Neural cell (in vitro differentiated cells): ENCODE results near the gene PDHA1. TPM values are rescaled to one million over a fixed set of nuclear protein-coding genes. Genes with fewer than 3 reads are reported as not detected.

ENCODE experiments used
- H2AFZ ChIP-seq: fragments of 200-600, 300-800 bp; sonication (generic), shearing (Covaris generic); 2 replicates; pipeline ENCODE4 v1.6.0; 2014; ENCODE audit warnings: low read depth, mild to moderate bottlenecking, antibody characterized with exemption, low read length, moderate library complexity
- H3F3A ChIP-seq: fragments of 200-600 bp; shearing (Covaris generic); 2 replicates; pipeline ENCODE4 v1.6.1; 2016; ENCODE audit warnings: mild to moderate bottlenecking, moderate library complexity, mixed read lengths, antibody characterized with exemption, low read length; ENCODE audit not compliant: insufficient read depth, poor library complexity, severe bottlenecking
- H3K27ac ChIP-seq: fragments of 200-600, 300-800 bp; sonication (generic), shearing (Covaris generic); 2 replicates; pipeline ENCODE4 v1.5.1; 2014; ENCODE audit warnings: mild to moderate bottlenecking, low read length, moderate library complexity
- H3K27me3 ChIP-seq: fragments of 300-800, 200-600 bp; sonication (generic), shearing (Covaris generic); 2 replicates; pipeline ENCODE4 v1.6.0; 2014; ENCODE audit warnings: mild to moderate bottlenecking, low read depth, low read length, moderate library complexity; ENCODE audit not compliant: insufficient read depth
- H3K36me3 ChIP-seq: fragments of 300-800, 200-600 bp; sonication (generic), shearing (Covaris generic); 2 replicates; pipeline ENCODE4 v1.5.1; 2014; ENCODE audit warnings: mild to moderate bottlenecking, antibody characterized with exemption, low read length, moderate library complexity; ENCODE audit not compliant: insufficient read depth
- H3K4me2 ChIP-seq: fragments of 300-800, 200-600 bp; sonication (generic), shearing (Covaris generic); 2 replicates; pipeline ENCODE4 v1.6.0; 2014; ENCODE audit warnings: mild to moderate bottlenecking, low read length
- H3K4me3 ChIP-seq: fragments of 300-800, 200-600 bp; sonication (generic), shearing (Covaris generic); 2 replicates; pipeline ENCODE4 v1.5.1; 2014; ENCODE audit warnings: mild to moderate bottlenecking, low read length, moderate library complexity
- H3K79me2 ChIP-seq: fragments of 200-600 bp; shearing (Covaris generic); replicated peaks from 2 replicates; pipeline ENCODE4 v1.6.0; 2014; ENCODE audit warnings: mild to moderate bottlenecking, low read length, moderate library complexity; ENCODE audit not compliant: insufficient read depth
- H3K9ac ChIP-seq: fragments of 300-800, 200-600 bp; sonication (generic), shearing (Covaris generic); 2 replicates; pipeline ENCODE4 v1.6.1; 2016; ENCODE audit warnings: mild to moderate bottlenecking, low read length, mixed read lengths
- H3K9me2 ChIP-seq: fragments of 200-600 bp; shearing (Covaris generic); 2 replicates; pipeline ENCODE4 v1.6.1; 2016; ENCODE audit warnings: mild to moderate bottlenecking, low read length, mixed read lengths; ENCODE audit not compliant: insufficient read depth
- H3K9me3 ChIP-seq: fragments of 200-600, 300-800 bp; sonication (generic), shearing (Covaris generic); 2 replicates; pipeline ENCODE4 v1.6.1; 2016; ENCODE audit warnings: mild to moderate bottlenecking, mixed run types, low read length, moderate library complexity, mixed read lengths
- H4K20me1 ChIP-seq: fragments of 200-600 bp; shearing (Covaris generic); 2 replicates; pipeline ENCODE4 v1.6.1; 2016; ENCODE audit warnings: mild to moderate bottlenecking, mixed run types; ENCODE audit not compliant: insufficient read depth
- EP300 ChIP-seq: fragments of 450-650 bp; conservative IDR thresholded peaks from 2 replicates; pipeline ENCODE4 v1.6.1; 2014; ENCODE audit warnings: antibody characterized with exemption, mild to moderate bottlenecking, moderate library complexity; ENCODE audit not compliant: poor library complexity, severe bottlenecking
- EZH2 ChIP-seq: fragments of 200-600, 300-800 bp; shearing (Covaris generic), sonication (generic); IDR thresholded peaks from 2 replicates; pipeline ENCODE4 v1.6.1; 2014; ENCODE audit warnings: antibody characterized with exemption, low read length, borderline replicate concordance, mild to moderate bottlenecking; ENCODE audit not compliant: insufficient read depth, poor library complexity, severe bottlenecking
- MXI1 ChIP-seq: fragments of 450-650 bp; conservative IDR thresholded peaks from 2 replicates; pipeline ENCODE4 v1.6.1; 2014; ENCODE audit warnings: antibody characterized with exemption, mild to moderate bottlenecking; ENCODE audit not compliant: poor library complexity, severe bottlenecking
- POLR2AphosphoS5 ChIP-seq: IDR thresholded peaks from 2 replicates; pipeline ENCODE4 v1.6.1; 2012
- RAD21 ChIP-seq: fragments of 450-650 bp; conservative IDR thresholded peaks from 2 replicates; pipeline ENCODE4 v1.6.1; 2014; ENCODE audit warnings: antibody characterized with exemption, mild to moderate bottlenecking, moderate library complexity
- SMC3 ChIP-seq: fragments of 450-650 bp; conservative IDR thresholded peaks from 2 replicates; pipeline ENCODE4 v1.6.1; 2014; ENCODE audit warnings: antibody characterized with exemption, mild to moderate bottlenecking, moderate library complexity; ENCODE audit not compliant: poor library complexity
- TAF1 ChIP-seq: IDR thresholded peaks from 2 replicates; pipeline ENCODE4 v1.6.1; 2012; ENCODE audit warnings: low read depth
- polyA plus RNA-seq: library from polyadenylated mRNA; depleted of rRNA; stranded (reverse); fragments of >200 nt; gene quantifications from 2 replicates; pipeline ENCODE4 v1.2.3, GENCODE V29; 2014
- TF ChIP-seq, protein P1 (sequence below): fragments of 450-650 bp; IDR thresholded peaks from 2 replicates; pipeline ENCODE4 v1.5.1; 2014; ENCODE audit warnings: antibody characterized with exemption, mild to moderate bottlenecking, moderate library complexity; ENCODE audit not compliant: poor library complexity, severe bottlenecking
- TF ChIP-seq, protein P2 (sequence below): IDR thresholded peaks from 2 replicates; pipeline ENCODE4 v1.6.1; 2012; ENCODE audit warnings: borderline replicate concordance

The PDHA1 gene
- polyA plus RNA-seq, 1 donor from 2014 or later, result 224 TPM

DNA sequence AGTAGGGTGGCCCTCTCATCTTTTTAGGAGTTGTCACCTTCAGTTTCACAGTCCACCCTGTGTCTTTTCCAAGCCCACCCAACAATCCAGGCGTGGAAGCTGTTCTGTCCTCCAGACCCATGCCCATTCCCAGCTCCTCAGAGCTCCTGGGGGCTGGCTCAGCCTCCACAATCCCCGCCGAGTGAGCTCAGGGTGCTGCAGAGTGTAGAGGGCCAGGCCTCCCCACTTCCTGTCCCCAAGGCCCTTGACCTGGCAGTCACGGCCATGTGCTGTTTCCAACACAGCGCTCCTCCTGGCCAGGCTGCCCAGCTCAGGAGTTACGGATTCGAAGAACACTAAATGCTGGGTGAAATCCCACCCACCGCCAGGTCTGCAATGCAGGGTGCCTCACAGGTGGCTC, 31.8 kb downstream of the PDHA1 start:
- Histone ChIP-seq H3K4me3 (no peak overlapping the region), H3K36me3 (no peaks in the 10 kb centered on the region), H4K20me1 (no peaks in the 10 kb centered on the region), H3K79me2 (no peaks in the 10 kb centered on the region), H3F3A (no peaks in the 10 kb centered on the region), H3K9me2 (no peaks in the 10 kb centered on the region), H3K27ac (no peak overlapping the region), H3K27me3 (no peaks in the 10 kb centered on the region), H2AFZ (no peak overlapping the region), H3K9ac (no peak overlapping the region), H3K9me3 (no peaks in the 10 kb centered on the region), H3K4me2 (no peak overlapping the region)
- no peak for TF ChIP-seq POLR2AphosphoS5
- no peak for TF ChIP-seq MXI1
- no peak for TF ChIP-seq SMC3
- TF ChIP-seq TAF1, result no peak
- no peak for TF ChIP-seq EZH2

DNA sequence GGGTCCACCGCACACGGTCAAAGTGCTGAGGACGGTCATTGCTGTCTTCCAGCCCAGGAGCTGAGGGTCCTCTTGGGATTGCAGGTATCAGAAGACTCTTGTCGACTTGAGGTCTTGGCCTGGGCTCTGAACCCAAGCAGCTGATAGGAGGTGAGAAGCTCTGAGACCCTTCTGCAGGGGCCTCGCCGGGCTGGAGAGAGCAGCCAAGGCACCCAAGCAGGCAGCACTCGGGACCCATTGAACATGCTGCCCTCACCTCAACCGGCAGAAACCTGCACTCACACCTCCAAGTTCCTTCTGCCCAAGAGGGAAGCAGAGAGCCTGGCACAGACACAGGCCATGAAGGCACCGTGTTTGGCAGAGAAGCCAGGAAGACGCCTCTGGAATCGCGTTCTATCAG, 34.1 kb downstream of the PDHA1 start:
- H2AFZ ChIP-seq, result no peak overlapping the region
- H3K4me3 ChIP-seq, result no peak overlapping the region
- no peak overlapping the region for H3K4me2 ChIP-seq
- no peaks in the 10 kb centered on the region for H3F3A ChIP-seq
- H3K36me3 ChIP-seq, result no peaks in the 10 kb centered on the region
- H3K79me2 ChIP-seq, result no peaks in the 10 kb centered on the region
- H3K9me3 ChIP-seq, result no peaks in the 10 kb centered on the region
- H3K9me2 ChIP-seq, result no peaks in the 10 kb centered on the region
- H4K20me1 ChIP-seq, result no peaks in the 10 kb centered on the region
- H3K27ac ChIP-seq, result no peak overlapping the region
- H3K9ac ChIP-seq, result no peak overlapping the region
- no peaks in the 10 kb centered on the region for H3K27me3 ChIP-seq
- TF ChIP-seq SMC3, result no peak
- TF ChIP-seq EP300, result no peak
- no peak for TF ChIP-seq RAD21
- no peak for TF ChIP-seq EZH2
- TF ChIP-seq TAF1, result no peak
- TF ChIP-seq POLR2AphosphoS5, result no peak
- TF ChIP-seq, protein P1, sequence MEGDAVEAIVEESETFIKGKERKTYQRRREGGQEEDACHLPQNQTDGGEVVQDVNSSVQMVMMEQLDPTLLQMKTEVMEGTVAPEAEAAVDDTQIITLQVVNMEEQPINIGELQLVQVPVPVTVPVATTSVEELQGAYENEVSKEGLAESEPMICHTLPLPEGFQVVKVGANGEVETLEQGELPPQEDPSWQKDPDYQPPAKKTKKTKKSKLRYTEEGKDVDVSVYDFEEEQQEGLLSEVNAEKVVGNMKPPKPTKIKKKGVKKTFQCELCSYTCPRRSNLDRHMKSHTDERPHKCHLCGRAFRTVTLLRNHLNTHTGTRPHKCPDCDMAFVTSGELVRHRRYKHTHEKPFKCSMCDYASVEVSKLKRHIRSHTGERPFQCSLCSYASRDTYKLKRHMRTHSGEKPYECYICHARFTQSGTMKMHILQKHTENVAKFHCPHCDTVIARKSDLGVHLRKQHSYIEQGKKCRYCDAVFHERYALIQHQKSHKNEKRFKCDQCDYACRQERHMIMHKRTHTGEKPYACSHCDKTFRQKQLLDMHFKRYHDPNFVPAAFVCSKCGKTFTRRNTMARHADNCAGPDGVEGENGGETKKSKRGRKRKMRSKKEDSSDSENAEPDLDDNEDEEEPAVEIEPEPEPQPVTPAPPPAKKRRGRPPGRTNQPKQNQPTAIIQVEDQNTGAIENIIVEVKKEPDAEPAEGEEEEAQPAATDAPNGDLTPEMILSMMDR, result no peak
- TF ChIP-seq, protein P2, sequence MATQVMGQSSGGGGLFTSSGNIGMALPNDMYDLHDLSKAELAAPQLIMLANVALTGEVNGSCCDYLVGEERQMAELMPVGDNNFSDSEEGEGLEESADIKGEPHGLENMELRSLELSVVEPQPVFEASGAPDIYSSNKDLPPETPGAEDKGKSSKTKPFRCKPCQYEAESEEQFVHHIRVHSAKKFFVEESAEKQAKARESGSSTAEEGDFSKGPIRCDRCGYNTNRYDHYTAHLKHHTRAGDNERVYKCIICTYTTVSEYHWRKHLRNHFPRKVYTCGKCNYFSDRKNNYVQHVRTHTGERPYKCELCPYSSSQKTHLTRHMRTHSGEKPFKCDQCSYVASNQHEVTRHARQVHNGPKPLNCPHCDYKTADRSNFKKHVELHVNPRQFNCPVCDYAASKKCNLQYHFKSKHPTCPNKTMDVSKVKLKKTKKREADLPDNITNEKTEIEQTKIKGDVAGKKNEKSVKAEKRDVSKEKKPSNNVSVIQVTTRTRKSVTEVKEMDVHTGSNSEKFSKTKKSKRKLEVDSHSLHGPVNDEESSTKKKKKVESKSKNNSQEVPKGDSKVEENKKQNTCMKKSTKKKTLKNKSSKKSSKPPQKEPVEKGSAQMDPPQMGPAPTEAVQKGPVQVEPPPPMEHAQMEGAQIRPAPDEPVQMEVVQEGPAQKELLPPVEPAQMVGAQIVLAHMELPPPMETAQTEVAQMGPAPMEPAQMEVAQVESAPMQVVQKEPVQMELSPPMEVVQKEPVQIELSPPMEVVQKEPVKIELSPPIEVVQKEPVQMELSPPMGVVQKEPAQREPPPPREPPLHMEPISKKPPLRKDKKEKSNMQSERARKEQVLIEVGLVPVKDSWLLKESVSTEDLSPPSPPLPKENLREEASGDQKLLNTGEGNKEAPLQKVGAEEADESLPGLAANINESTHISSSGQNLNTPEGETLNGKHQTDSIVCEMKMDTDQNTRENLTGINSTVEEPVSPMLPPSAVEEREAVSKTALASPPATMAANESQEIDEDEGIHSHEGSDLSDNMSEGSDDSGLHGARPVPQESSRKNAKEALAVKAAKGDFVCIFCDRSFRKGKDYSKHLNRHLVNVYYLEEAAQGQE, result no peak
- no peak for TF ChIP-seq MXI1

DNA sequence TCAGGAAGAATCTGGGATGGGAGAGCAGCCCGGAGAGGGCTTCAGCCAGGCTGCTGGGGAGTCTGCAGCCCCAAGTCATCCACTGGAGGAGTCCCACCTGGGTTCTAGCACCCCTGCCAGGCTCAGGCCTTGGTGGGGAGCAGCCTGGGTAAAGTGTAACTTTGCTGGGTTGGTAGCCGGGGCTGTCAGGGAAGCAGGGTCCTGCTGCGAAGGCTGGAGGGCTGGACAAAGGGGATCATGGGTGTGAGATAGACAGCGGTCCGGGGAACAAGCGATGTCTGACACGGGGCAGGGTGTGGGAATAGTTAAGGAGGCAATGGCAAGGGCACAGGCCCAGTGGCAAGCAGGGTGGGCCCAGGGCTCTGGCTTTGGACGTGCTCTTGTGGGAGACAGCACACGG, 37.6 kb downstream of the PDHA1 start:
- no peaks in the 10 kb centered on the region for H3K79me2 ChIP-seq
- H3F3A ChIP-seq, result no peaks in the 10 kb centered on the region
- no peaks in the 10 kb centered on the region for H3K27me3 ChIP-seq

More for the DNA sequence above, 37.6 kb downstream of the PDHA1 start:
- Histone ChIP-seq H4K20me1 (no peaks in the 10 kb centered on the region), H3K4me2 (no peak overlapping the region), H3K9ac (no peak overlapping the region), H3K9me3 (no peaks in the 10 kb centered on the region), H3K36me3 (no peaks in the 10 kb centered on the region), H2AFZ (no peak overlapping the region), H3K4me3 (no peak overlapping the region), H3K9me2 (no peaks in the 10 kb centered on the region), H3K27ac (no peak overlapping the region)
- no peak for TF ChIP-seq TAF1
- TF ChIP-seq, protein P1, result no peak
- TF ChIP-seq, protein P2, result no peak
- no peak for TF ChIP-seq POLR2AphosphoS5
- TF ChIP-seq EZH2, result no peak
- TF ChIP-seq RAD21, result no peak
- TF ChIP-seq EP300, result no peak
- TF ChIP-seq SMC3, result no peak
- TF ChIP-seq MXI1, result no peak
